NCI-H510A (cell line): ENCODE data around the gene PHKB.
"Not testable (repeated sequence)": the region's sequence is repeated elsewhere in the genome, so short reads cannot be mapped to it uniquely, and the experiment has no call there.

Experiments used
- DNase-seq: peaks from one replicate; lab custom pipeline; 2025; lab: John Stamatoyannopoulos, UW

PHKB gene

DNA sequence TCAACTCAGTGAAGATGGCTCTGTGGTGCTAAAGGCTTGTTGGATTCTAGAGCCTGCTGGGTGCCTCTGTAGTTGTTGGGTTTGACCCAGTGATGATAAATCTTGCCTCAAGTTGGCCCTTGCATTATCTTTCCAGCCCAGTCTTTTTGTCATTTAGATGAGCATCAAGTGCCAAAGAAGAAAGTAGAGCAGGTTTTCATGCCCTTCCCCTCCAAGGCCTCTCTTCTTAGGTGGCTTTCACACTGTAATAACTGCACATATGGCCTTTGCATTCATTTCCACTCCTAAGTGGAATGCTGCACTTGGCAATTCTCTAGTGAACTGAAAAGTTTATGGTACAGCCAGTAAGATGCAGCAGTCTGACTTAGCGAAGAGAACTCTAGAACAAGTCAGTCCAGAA is 165.1 kb downstream of the PHKB start:
- DNase-seq = no peak

DNA sequence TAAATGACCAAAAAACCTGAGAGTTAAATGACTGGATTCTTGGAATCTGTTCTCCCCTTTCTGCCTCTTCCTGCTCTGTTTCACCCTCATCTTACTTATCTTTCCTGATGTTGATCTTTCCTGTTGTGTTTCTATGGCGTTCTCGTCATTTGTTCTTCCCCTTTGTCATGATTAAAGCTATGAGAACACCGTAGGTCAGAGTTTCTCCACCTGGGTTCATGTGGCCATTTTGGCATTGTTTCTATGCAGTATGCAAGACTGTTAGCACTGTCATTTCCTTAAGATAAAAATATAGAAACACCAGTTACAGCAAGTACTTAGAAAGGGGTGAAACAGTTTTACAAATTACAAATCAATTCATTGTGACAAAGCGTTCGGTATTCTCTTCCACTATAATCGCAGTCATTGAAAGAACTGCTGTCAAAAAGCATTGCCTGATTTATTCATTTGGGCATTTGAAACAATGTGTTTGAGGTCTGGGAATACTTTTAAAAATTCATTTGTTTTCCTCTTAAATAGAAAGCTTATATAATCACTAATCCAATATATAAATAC is 166.0 kb downstream of the PHKB start:
- DNase-seq = no peak

DNA sequence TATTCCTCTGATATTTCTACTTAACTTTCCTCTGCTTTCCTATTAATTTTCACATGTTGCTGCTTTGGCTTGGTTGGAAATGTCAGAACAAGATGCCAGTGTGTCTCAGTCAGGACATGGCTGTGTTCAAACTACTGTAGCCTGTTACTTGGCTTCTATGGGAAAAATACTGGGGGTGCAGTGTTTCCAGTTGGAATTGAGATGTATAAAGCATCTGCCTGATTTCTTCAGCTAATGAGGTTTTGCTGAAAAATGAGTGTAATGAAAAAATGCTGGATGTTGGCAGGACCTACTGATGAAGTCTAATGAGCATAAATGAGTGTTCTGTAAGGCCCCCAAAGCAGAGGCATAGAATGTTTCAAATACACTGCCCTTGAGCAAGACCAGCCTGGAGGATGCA is 166.6 kb downstream of the PHKB start:
- DNase-seq = no peak

DNA sequence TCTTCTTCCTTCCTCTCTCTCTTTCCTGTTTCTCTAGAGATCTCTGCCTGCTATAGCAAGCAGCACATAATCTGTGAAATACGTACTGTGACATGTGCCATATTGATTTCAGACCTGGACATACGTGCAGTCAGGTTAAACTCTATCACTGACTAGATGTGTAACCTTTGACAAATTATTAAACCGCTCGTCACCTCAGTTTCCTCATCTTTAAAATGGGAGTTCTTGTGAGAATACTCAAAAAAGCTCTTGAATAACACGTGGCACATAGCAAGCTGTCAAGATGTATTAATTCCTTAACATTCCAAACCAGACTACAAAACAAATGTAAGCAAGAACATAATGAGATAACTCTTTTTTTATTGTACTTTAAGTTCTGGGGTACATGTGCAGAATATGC is 170.0 kb downstream of the PHKB start:
- DNase-seq = no peak

DNA sequence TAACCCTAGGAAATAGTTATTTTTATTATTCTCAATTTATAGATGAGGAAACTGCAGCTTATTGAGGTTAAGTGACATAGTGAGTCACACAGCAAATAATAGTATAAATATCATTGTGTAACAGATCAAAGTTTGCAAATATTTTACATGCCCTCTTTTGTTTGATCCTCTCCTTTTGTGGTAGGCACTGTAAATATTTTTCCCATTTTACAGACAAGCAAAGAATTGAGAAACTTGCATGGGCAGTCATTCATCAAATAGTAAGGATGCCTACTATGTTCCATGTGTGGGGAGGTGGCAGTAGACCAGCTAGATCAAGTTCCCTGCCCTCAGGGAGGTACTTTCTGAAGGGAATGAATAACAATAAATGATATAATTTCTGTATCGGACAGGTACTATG is 173.0 kb downstream of the PHKB start:
- DNase-seq = no peak

DNA sequence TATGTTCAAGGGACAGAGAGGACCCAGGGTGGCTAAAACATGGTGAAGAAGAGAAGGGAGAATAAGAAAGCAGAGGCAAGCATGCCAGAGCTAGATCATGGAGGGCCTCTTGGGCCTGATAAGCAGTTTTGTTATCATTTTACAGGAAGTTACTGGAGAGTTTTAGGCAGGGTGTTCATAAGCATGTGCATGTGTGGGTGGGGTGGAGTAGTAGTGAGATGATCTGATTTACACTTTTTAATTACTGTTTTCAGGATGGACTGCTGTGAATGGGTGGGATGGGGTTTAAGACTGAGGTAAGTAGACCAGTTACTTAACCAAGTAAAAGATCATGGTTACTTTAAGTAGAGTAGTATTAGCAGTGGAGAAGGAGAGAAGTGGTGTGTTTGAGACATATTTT is 173.6 kb downstream of the PHKB start:
- no peak for DNase-seq

DNA sequence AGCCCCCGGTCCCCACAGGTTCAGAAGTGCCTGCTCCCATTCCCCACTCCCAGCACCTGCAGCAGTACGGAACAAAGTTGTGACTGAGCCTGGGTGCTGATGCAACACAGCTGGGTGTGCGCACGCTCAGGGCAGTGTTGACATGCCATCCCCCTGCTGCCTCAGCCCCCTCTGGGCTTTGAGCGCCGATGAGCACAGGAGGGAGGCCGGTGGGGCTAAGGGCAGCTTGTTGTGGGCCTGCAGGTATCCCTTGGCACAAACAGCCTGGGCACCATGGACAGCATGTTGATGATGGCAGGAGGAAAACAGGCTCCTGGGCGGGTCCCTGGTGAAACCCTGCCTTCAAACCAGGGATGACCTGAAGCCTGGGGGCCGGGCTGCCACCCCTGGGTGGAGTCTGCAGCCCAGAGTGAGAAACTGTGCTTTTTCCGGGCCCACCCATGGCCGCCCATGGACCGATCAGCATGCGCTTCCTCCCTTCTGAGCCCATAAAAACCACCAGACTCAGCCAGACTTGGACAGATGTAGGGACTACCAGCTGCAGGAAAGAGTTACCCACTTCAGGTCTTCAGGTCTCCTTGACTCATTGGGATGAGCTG is 175.5 kb downstream of the PHKB start:
- DNase-seq = no peak

DNA sequence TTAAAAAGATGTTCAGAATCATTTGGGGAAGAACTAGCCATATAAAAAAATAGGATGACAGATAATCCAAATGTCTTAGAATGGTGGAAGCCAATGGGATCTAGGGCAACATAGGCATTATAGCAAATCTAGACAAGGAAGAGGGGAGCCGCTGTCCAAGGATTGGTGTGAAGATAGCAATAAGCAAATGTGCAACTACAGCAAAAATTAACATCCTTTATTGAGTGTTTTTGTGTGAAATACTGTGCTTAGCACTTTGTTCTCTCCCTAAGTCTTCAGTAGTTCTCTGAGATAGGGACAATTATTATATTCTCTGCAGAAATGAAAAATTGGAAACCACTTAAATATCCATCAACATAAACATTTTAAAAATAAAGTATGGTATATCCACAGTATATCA is 177.0 kb downstream of the PHKB start:
- no peak for DNase-seq

DNA sequence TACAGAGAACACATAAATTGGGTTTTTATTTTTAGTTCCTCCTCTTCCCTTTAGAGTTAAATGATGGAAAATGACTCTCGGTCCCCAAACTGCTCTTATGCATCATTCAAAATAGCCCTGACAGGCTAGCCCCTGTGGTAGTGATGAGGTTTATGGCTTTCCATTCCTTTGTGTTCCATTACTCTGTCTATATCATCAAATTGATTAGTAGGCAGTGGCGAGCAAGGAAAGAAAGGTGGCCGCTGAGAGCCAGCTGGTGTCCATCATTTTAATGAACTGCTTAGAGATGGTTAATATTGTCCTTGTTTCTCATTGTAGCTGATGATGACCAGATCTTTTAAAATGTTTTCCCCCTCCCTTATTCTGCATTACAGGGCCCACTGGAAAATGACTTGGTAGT is 179.5 kb downstream of the PHKB start:
- DNase-seq = no peak

DNA sequence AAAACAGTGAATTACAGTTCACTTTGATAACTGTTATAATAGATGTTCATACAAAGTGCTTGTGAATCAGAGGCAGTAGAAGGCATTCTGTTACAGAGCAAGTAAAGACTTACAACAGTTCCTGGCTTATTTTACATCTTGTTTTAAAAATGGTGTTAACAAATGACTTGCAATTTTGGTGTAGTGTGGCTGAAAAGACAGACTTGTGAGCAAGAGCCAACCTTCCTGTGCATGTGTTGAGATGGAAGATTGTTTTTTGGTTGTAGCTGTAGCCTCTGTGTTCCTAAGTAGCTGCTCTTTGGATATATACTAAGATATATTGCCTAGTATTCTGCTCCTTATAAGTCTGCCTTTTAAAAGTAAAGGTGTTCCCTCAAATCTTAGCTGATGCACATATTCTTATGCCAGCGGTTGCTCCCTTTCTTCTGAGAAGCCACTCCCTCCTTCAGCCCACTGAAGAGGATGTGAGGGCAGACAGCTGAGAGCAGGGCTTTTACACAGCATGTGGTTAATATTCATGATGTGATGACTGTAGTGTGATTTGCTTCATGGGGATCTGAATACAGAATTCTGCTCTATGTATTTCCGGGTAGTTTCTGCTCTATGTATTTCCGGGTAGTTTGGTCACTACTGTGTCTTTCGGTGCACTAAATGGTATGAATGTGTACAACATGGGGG is 182.3 kb downstream of the PHKB start:
- DNase-seq = no peak

DNA sequence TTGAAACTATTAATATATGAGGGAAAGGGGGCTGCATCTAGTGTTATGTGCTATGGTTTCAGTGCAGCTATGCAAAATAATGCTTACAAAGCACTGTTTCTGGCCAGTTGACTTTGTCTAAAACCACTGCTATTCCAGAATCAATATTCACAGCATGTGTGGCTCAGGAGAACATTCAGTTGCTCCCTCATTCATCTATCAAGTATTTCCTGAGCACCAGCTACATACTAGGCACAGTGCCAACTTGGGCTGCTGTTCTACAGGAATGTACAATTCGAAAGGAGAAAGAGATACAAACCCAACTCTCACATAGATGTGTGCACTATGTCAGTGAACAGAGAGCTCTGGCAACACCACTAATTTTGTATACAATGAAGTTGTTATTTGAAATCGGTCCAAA is 183.0 kb downstream of the PHKB start:
- no peak for DNase-seq

DNA sequence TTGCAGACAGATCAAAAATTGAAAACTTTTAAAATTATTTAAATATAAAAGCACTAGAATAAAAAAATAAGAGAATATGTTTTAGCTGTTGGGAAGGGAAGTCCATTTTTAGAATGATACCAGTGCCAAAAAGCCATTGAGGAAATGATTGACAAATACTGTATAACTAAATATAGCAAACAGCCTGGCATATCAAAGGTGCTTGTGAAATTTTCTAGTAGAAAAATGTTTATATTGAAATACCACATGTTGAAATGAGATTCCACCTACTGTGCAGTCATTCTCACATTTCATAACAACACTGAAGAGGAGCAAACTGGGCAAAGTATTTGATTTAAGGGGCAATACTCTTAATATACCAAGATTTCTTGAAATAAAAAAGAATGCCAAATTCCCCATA is 183.5 kb downstream of the PHKB start:
- no peak for DNase-seq

DNA sequence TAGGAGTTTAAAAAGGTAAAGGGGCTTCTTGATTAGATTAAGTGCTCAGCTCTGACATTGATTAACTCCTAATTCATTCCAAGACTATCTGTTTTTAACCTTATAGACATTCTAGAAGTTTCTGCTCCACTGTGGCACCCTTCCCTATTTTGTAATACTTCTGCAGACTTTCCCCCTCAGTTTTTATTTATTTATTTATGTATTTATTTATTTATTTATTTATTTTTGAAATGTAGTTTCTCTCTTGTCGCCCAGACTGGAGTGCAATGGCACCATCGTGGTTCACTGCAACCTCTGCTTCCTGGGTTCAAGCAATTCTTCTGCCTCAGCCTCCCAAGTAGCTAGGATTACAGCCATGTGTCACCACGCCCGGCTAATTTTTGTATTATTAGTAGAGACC is 185.8 kb downstream of the PHKB start:
- no peak for DNase-seq

DNA sequence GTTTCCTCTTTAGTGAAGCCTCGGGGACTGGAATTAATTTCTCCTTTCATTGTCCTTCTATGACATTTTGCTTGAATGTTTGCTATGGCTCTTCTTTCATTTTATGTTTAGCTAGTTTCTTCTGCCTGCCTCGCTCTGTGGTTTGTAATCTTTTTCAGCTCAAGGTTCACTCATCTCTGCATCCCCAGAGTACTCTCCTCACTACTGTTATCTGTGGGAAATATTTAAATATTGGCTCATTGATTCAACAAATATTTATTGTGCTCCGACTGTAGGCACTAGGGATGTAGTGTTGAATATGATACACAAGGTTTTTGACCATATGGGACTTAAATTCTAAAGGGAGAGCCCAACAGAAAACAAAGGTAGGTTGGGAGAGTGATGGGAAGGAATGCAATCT is 195.9 kb downstream of the PHKB start:
- DNase-seq = no peak

DNA sequence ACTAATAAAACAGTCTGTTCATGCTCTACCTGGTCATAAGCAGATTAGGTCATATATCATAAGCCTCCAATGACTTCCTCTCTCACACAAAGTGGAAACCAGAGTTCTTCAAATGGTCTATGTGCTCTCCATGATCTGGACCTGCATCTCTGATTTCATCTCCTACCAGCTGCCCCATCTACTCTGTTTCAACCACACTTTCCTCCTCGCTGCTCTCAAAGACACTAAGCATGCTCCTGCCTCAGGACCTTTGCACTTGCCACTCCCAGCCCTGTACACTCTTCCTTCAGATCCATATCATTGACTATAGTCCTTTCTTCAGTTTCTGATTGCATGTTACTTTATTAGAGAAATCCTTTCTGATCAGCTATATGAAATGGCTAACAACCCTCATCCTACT is 196.8 kb downstream of the PHKB start:
- DNase-seq = no peak

DNA sequence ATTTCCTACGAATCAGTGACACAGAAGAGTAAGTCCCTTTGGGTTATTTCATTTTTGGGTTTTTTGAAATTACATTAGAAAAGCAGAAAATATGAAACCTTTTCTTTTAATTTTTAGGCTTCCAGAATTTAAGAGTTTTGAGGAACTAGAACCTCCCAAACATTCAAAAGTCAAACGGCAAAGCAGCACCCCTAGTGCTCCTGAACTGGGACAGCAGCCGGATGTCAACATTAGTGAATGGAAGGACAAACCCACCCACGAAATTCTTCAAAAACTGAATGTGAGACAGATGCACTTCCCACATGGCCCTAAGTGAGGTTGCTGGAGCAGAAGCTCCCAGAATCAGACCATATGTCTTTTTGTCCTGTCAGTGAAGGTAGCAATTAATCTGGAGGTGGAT is 199.4 kb downstream of the PHKB start:
- no peak for DNase-seq

DNA sequence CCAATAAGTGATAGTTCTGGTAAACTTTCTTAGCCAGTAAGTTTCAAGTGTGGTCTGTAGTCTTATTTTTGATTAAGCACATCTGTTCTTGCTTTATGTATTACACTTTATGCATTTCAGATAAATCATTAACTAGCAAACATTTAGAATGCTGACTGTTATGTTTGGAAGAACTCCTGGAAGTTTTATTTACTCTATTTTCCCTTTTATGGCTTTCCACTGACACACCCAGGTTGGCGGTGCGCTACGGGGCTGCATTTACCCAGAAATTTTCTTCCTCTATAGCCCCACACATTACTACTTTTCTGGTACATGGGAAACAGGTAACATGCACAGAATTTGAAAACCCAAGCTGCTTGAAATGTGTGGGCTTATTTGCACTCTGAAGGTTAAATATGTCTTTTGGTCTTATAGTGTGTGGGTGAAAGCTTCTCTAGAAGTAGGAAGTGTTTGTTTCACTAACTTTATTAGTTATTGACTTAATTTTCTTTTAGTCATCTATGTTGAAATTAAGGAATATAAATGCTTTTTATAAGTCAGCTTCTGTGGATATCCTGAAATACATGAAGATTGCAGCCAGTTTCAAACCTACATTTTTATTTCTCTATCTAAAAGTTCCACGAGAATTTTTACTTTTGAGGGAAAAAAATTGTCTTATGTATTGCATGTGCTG is 203.7 kb downstream of the PHKB start:
- no peak for DNase-seq

DNA sequence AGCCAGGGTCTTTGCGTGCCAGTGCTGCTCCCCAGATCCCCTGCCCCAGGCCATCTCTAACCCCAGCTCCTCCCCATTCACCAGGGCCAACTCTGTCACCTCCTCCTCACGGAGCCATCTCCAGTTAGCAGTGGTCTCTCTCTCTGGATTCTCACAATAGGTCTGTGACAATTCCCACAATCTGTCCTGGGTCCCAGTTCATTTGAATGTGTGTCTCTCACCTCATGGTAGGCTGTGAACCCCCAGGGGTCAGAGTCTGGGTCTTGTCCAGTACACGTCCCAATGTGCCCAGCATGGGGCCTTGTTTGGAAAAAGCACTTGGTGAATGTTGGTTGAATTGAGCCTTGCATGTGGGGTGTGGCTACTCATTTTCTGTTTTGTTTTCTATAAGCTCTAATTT is 205.3 kb downstream of the PHKB start:
- no peak for DNase-seq

DNA sequence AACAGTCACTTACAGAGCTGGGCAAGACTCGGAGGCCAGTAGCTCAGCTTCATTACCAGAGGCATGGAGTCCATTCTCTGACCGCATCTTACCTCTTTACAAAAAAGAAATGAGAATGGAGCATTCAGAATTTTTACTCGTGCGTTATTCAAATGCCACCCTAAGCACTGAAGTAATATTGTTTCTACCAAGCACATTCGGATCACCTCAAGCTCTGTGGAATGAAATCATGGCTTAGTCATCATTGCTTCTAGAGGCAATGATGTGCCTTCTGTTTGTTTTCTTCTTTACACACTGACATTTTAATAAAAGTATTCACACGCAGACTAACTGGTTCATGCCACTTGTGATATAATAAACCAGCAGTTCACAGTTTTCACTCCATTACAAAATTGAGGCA is 206.8 kb downstream of the PHKB start:
- DNase-seq = no peak

DNA sequence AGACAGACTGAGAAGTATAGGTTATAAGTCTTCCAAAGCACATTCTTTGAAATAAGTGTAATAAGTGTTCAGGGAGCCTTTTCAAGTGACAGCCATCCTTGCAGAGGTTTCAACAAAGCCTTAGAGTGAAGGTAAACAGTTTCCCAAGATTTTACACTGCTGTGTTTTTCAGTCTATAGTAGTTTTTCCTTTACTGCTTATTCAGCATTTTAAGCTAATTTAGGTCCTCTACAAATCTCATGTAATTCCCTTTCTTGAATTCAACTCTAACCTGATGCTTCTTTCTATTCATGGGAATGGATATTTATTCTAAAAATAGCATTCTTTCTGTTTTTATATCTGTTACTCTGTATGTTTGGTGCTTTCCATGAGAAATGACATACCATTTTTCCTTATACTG is 211.3 kb downstream of the PHKB start:
- DNase-seq = no peak

DNA sequence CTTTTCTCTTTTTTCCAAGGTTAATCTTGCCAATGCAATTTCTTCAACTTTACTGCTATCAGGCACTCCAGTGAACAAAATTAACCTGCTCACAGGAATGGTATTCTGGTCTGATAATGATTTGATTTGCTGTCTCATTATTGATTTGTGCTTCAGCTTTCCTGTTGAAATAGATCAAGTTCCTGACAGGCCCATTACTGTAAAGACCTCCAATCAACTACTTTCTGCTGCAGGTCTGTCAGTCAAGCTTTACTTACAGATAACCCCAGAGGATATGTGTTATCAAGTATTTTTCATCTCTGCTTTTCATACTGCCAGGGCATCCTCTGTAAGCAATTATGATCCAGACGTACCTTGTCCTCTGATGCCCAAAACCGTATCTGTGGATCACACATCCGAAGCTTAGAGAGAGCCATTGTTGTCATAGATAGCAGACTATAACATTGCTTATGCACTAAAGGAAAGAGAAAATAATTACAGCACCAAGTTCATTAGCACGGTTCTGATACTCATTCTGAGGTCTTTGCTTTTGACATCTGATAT is 215.6 kb downstream of the PHKB start:
- no peak for DNase-seq

DNA sequence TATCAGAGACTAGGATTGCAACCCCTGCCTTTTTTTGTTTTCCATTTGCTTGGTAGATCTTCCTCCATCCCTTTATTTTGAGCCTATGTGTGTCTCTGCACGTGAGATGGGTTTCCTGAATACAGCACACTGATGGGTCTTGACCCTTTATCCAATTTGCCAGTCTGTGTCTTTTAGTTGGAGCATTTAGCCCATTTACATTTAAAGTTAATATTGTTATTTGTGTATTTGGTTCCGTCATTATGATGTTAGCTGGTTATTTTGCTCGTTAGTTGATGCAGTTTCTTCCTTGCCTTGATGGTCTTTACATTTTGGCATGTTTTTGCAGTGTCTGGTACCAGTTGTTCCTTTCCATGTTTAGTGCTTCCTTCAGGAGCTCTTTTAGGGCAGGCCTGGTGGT is 220.4 kb downstream of the PHKB start:
- not testable (repeated sequence) for DNase-seq

DNA sequence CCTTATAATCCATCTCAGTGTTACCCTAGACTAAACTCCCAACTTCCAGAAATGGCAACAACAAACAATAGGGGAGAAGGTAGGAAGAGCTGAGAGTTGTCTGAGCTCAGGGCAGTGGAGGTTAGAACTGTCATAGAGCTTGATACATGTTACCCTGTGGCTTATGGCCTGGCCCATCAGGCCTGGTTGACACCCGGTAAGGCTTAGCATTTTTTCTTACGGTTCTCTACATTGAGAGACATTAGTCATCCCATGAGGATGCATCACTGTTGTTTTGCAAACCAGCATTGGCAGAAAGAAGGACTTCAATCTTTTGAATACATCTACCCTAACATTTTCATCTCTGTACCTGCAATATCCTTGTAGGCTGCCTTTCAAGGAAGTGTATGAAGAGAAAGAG is 226.6 kb downstream of the PHKB start:
- no peak for DNase-seq
